ENCODE data around the gene EXT2. TPM values are rescaled to one million over a fixed set of nuclear protein-coding genes. Genes with fewer than 3 reads are reported as not detected.

EXT2 gene
- total RNA-seq, 1 experiment from 2014 or later, result 120 TPM

GRCh38 chr11:44199298-44199697 is 103.8 kb downstream of the EXT2 start:
- no peak for DNase-seq (ENCODE audit: low read depth)

GRCh38 chr11:44199816-44200215 is 104.3 kb downstream of the EXT2 start:
- DNase-seq (ENCODE audit: low read depth), result no peak

GRCh38 chr11:44203270-44204043 is 108.0 kb downstream of the EXT2 start:
- no peak for DNase-seq (ENCODE audit: low read depth)

- no peak for DNase-seq (ENCODE audit: low read depth)
Observed at GRCh38 chr11:44205352-44205751, 109.9 kb downstream of the EXT2 start.

- DNase-seq (ENCODE audit: low read depth), result no peak
Observed at GRCh38 chr11:44205836-44206235, 110.4 kb downstream of the EXT2 start.

GRCh38 chr11:44207292-44207691 is 111.8 kb downstream of the EXT2 start:
- no peak for DNase-seq (ENCODE audit: low read depth)

GRCh38 chr11:44208976-44209603 is 113.6 kb downstream of the EXT2 start:
- DNase-seq (ENCODE audit: low read depth), result no peak

GRCh38 chr11:44212128-44212527 is 116.7 kb downstream of the EXT2 start:
- no peak for DNase-seq (ENCODE audit: low read depth)

- DNase-seq (ENCODE audit: low read depth), result no peak
Observed at GRCh38 chr11:44213148-44213547, 117.7 kb downstream of the EXT2 start.

GRCh38 chr11:44217432-44217831 is 122.0 kb downstream of the EXT2 start:
- DNase-seq (ENCODE audit: low read depth), result no peak

GRCh38 chr11:44219830-44220796 is 124.6 kb downstream of the EXT2 start:
- no peak for DNase-seq (ENCODE audit: low read depth)

GRCh38 chr11:44221456-44221855 is 126.0 kb downstream of the EXT2 start:
- no peak for DNase-seq (ENCODE audit: low read depth)

GRCh38 chr11:44221992-44222391 is 126.5 kb downstream of the EXT2 start:
- DNase-seq (ENCODE audit: low read depth), result no peak

- DNase-seq (ENCODE audit: low read depth), result no peak
Observed at GRCh38 chr11:44223238-44223637, 127.8 kb downstream of the EXT2 start.

GRCh38 chr11:44224867-44225501 is 129.5 kb downstream of the EXT2 start:
- DNase-seq (ENCODE audit: low read depth), result no peak

- no peak for DNase-seq (ENCODE audit: low read depth)
Observed at GRCh38 chr11:44226490-44226889, 131.0 kb downstream of the EXT2 start.

GRCh38 chr11:44226945-44227344 is 131.5 kb downstream of the EXT2 start:
- no peak for DNase-seq (ENCODE audit: low read depth)

GRCh38 chr11:44228379-44228778 is 132.9 kb downstream of the EXT2 start:
- DNase-seq (ENCODE audit: low read depth), result no peak

- DNase-seq (ENCODE audit: low read depth), result no peak
Observed at GRCh38 chr11:44229098-44229497, 133.6 kb downstream of the EXT2 start.

GRCh38 chr11:44229624-44230023 is 134.1 kb downstream of the EXT2 start:
- no peak for DNase-seq (ENCODE audit: low read depth)

GRCh38 chr11:44235765-44236201 is 140.3 kb downstream of the EXT2 start:
- no peak for DNase-seq (ENCODE audit: low read depth)
